IMR-90 (cell line): Measurements from ENCODE around the gene ST8SIA2. TPM values are rescaled to one million over a fixed set of nuclear protein-coding genes. Genes with fewer than 3 reads are reported as not detected.
"Not testable (repeated sequence)": the region's sequence is repeated elsewhere in the genome, so short reads cannot be mapped to it uniquely, and the experiment has no call there.

Experiments
- ATAC-seq: fragments of 200-7000 bp; cut with Tn5 transposase; 2 replicates; pipeline ENCODE4 v1.9.1; 2020; ENCODE audit warnings: low read depth, mild to moderate bottlenecking, moderate library complexity
- BruUV-seq: library from RNA; stranded (reverse); fragments of 400-500 nt; replicated peaks from 2 replicates; lab custom pipeline; 2021; lab: Mats Ljungman, UMichigan
- CTCF ChIA-PET: fragments of 300-600 bp; formaldehyde crosslinking; extraction: SDS; loops from one replicate; lab custom pipeline; 2021; ENCODE audit warnings: antibody characterized with exemption; lab: Yijun Ruan, JAX
- POLR2A ChIA-PET: fragments of 300-600 bp; sonication (Branson Sonifier 250); formaldehyde crosslinking; loops from one replicate; lab custom pipeline; 2022; ENCODE audit warnings: antibody characterized with exemption; ENCODE audit not compliant: unreplicated experiment; lab: Charles Lee
- DNase-seq: peaks from one replicate; pipeline ENCODE4 v3.0.0; 2013
- H2AFZ ChIP-seq: replicated peaks from 2 replicates; pipeline ENCODE3; 2013; ENCODE audit warnings: low read length, mild to moderate bottlenecking; ENCODE audit not compliant: poor library complexity
- H2AK5ac ChIP-seq: 2 replicates; pipeline ENCODE4 v1.6.1; 2013; ENCODE audit warnings: low read depth, low read length, inconsistent platforms
- H2AK9ac ChIP-seq: replicated peaks from 2 replicates; pipeline ENCODE3; 2013; ENCODE audit warnings: mild to moderate bottlenecking, low read depth, low read length, moderate library complexity; ENCODE audit not compliant: poor library complexity
- H2BK120ac ChIP-seq: 2 replicates; pipeline ENCODE4 v1.6.1; 2013; ENCODE audit warnings: low read depth, low read length, inconsistent platforms
- H2BK15ac ChIP-seq: 3 replicates; pipeline ENCODE4 v1.6.1; 2013; ENCODE audit warnings: low read depth, low read length, inconsistent platforms
- H2BK20ac ChIP-seq: 2 replicates; pipeline ENCODE4 v1.6.1; 2013; ENCODE audit warnings: low read depth, mild to moderate bottlenecking, inconsistent platforms, low read length, moderate library complexity
- H2BK5ac ChIP-seq: 2 replicates; pipeline ENCODE4 v1.6.1; 2013; ENCODE audit warnings: mild to moderate bottlenecking, low read depth, low read length, inconsistent platforms; ENCODE audit not compliant: poor library complexity, severe bottlenecking
- H3K14ac ChIP-seq: replicated peaks from 2 replicates; pipeline ENCODE4 v1.6.1; 2013; ENCODE audit warnings: low read depth, low read length, inconsistent platforms
- H3K18ac ChIP-seq: 2 replicates; pipeline ENCODE4 v1.6.1; 2013; ENCODE audit warnings: low read depth, low read length, control low read depth
- H3K23ac ChIP-seq: 2 replicates; pipeline ENCODE4 v1.6.1; 2013; ENCODE audit warnings: low read depth, low read length, inconsistent platforms
- H3K27ac ChIP-seq: 2 replicates; pipeline ENCODE4 v1.5.1; 2013; ENCODE audit warnings: mild to moderate bottlenecking, control low read depth, low read length; ENCODE audit not compliant: insufficient read depth
- H3K27me3 ChIP-seq: 2 replicates; pipeline ENCODE4 v1.6.1; 2013; ENCODE audit warnings: low read length; ENCODE audit not compliant: control insufficient read depth, insufficient read depth
- H3K36me3 ChIP-seq: 2 replicates; pipeline ENCODE4 v1.6.1; 2013; ENCODE audit warnings: low read length, mixed read lengths; ENCODE audit not compliant: control insufficient read depth, insufficient read depth
- H3K4ac ChIP-seq: 2 replicates; pipeline ENCODE4 v1.6.1; 2013; ENCODE audit warnings: low read depth, low read length, inconsistent platforms
- H3K4me1 ChIP-seq: 2 replicates; pipeline ENCODE4 v1.6.1; 2013; ENCODE audit warnings: low read length, mixed read lengths; ENCODE audit not compliant: control insufficient read depth, insufficient read depth
- H3K4me2 ChIP-seq: 2 replicates; pipeline ENCODE4 v1.6.1; 2013; ENCODE audit warnings: low read depth, mild to moderate bottlenecking, control low read depth, low read length, moderate library complexity
- H3K4me3 ChIP-seq: 2 replicates; pipeline ENCODE4 v1.5.1; 2013; ENCODE audit warnings: low read depth, mild to moderate bottlenecking, control low read depth, low read length, moderate library complexity; ENCODE audit not compliant: insufficient read depth
- H3K56ac ChIP-seq: 2 replicates; pipeline ENCODE4 v1.6.1; 2013; ENCODE audit warnings: low read length, inconsistent platforms; ENCODE audit not compliant: insufficient read depth; ENCODE audit errors: extremely low read depth
- H3K79me1 ChIP-seq, 2 experiments: 2 replicates each; pipeline ENCODE4 v1.6.1; 2013; ENCODE audit warnings: low read length in 2 of 2, inconsistent platforms in 1 of 2, low read depth in 1 of 2
- H3K9ac ChIP-seq: 2 replicates; pipeline ENCODE4 v1.6.1; 2013; ENCODE audit warnings: low read depth, low read length, control low read depth
- H3K9me1 ChIP-seq: 2 replicates; pipeline ENCODE4 v1.6.1; 2013; ENCODE audit warnings: low read length, inconsistent platforms; ENCODE audit not compliant: insufficient read depth
- H3K9me3 ChIP-seq: 2 replicates; pipeline ENCODE4 v1.6.1; 2013; ENCODE audit warnings: low read length; ENCODE audit not compliant: control insufficient read depth, insufficient read depth
- H4K20me1 ChIP-seq: 2 replicates; pipeline ENCODE4 v1.6.1; 2013; ENCODE audit warnings: low read length, inconsistent platforms; ENCODE audit not compliant: insufficient read depth
- H4K5ac ChIP-seq: 2 replicates; pipeline ENCODE4 v1.6.1; 2013; ENCODE audit warnings: mild to moderate bottlenecking, low read depth, low read length, control low read depth
- H4K8ac ChIP-seq, 2 experiments: 2 replicates each; pipeline ENCODE4 v1.6.1; 2013; ENCODE audit warnings: low read depth in 2 of 2, low read length in 2 of 2, control low read depth in 1 of 2, inconsistent platforms in 1 of 2
- H4K91ac ChIP-seq: 2 replicates; pipeline ENCODE4 v1.6.1; 2013; ENCODE audit warnings: low read depth, low read length, inconsistent platforms; ENCODE audit not compliant: insufficient read depth
- WGBS, 2 experiments: methylation state at CpG; one replicate each; pipeline versions ENCODE4 v1.1.5 to v1.1.7; 2013; ENCODE audit warnings: missing lambda C conversion rate in 2 of 2; ENCODE audit not compliant: insufficient read length in 1 of 2; ENCODE audit errors: extremely low coverage in 2 of 2; 5-methylcytosine and 5-hydroxymethylcytosine counted together
- dilution Hi-C: fragments of 300-500 bp; cut with HindIII; formaldehyde crosslinking; loops from one replicate; pipeline ENCODE4 v1.14.3; 2018; ENCODE audit warnings: low sequenced_read_pairs; ENCODE audit not compliant: unreplicated experiment
- in situ Hi-C: fragments of 300-500 bp; cut with MboI; formaldehyde crosslinking; loops from 3 replicates; pipeline ENCODE4 v1.14.3; 2019; ENCODE audit warnings: low sequenced_read_pairs, inconsistent platforms, mixed read lengths
- intact Hi-C: fragments of 100-400 bp; cut with micrococcal nuclease; formaldehyde crosslinking; loops from 2 replicates; pipeline ENCODE4 v1.10.0; 2022
- polyA plus RNA-seq, 3 experiments: library from polyadenylated mRNA; depleted of rRNA; stranded (reverse); fragments of >200 nt; gene quantifications; 2 replicates each; pipeline ENCODE4 v1.2.3, GENCODE V29; 2012; ENCODE audit warnings: low replicate concordance in 1 of 3
- total RNA-seq: library from RNA; depleted of rRNA; stranded (reverse); fragments of >200 nt; gene quantifications from 2 replicates; pipeline ENCODE4 v1.2.3, GENCODE V29; 2012

The ST8SIA2 gene
- total and polyA plus RNA-seq, 2 of the 4 experiments (the other 2 are of a cell fraction): not detected

- H2AFZ ChIP-seq, H3K56ac ChIP-seq, H2AK5ac ChIP-seq, H3K79me1 ChIP-seq, POLR2A ChIA-PET, H2BK15ac ChIP-seq, H2BK5ac ChIP-seq, H4K8ac ChIP-seq, H3K18ac ChIP-seq, H3K9me1 ChIP-seq, H2BK20ac ChIP-seq, H3K4me3 ChIP-seq, DNase-seq, H3K4me1 ChIP-seq, H3K4ac ChIP-seq, H2AK9ac ChIP-seq, in situ Hi-C loops, H3K4me2 ChIP-seq, H3K27ac ChIP-seq, H4K20me1 ChIP-seq, ATAC-seq, dilution Hi-C loops, H2BK120ac ChIP-seq, H3K27me3 ChIP-seq, H4K5ac ChIP-seq, CTCF ChIA-PET, intact Hi-C loops, BruUV-seq, H3K9ac ChIP-seq, H3K36me3 ChIP-seq, H3K9me3 ChIP-seq, H3K23ac ChIP-seq, H3K14ac ChIP-seq, H4K91ac ChIP-seq: not testable (repeated sequence)
- WGBS, 2 experiments: no CpG with 5 or more reads among the region's 2 CpGs
Observed at GRCh38 chr15:92479730-92480129, 86.0 kb downstream of the ST8SIA2 start.
